ENCODE data around the gene SCUBE1.

The SCUBE1 gene

DNA sequence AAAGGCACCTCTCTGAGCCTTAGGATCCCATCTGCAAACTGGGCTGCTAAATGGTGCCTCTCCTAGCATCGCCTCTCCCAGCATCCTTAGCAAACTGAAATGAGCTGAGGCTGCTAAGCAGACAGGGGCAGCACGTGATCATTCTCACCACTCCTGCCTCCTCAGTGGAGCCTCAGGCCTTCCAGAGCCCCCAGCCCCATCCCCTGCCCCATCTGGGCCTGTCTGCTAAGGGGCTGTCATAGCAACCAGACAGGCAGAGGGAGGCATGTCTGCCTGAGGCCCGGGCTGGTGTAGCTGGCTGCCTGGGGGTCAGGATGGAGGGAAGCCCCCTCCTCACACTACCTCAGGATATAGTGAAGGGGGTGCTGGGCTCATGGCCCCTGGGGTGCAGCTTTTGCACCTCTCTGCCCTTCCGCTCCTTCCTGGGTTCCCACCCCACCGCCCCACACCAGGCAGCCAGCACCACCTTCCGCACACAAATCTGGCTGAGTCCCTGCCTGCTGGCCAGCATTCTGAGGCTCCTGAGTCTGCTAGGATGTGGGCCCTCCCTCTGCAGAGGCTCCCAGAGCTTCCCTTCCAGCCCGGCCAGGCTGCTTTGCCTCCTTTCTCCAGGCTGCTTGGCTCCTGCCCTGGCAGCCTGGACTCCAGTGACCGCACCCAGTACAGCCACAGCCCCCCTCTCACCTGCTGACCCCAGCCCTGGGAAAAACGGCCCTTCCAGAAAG is 108.7 kb downstream of the SCUBE1 start:
- TF ChIP-seq MYC (IDR thresholded peaks at IDR 0.05; ENCODE audit: low read depth, low read length) (no peak), POLR2A (IDR thresholded peaks at IDR 0.05; ENCODE audit: extremely low read depth, insufficient read length) (no peak)
- TF ChIP-seq, protein P1, sequence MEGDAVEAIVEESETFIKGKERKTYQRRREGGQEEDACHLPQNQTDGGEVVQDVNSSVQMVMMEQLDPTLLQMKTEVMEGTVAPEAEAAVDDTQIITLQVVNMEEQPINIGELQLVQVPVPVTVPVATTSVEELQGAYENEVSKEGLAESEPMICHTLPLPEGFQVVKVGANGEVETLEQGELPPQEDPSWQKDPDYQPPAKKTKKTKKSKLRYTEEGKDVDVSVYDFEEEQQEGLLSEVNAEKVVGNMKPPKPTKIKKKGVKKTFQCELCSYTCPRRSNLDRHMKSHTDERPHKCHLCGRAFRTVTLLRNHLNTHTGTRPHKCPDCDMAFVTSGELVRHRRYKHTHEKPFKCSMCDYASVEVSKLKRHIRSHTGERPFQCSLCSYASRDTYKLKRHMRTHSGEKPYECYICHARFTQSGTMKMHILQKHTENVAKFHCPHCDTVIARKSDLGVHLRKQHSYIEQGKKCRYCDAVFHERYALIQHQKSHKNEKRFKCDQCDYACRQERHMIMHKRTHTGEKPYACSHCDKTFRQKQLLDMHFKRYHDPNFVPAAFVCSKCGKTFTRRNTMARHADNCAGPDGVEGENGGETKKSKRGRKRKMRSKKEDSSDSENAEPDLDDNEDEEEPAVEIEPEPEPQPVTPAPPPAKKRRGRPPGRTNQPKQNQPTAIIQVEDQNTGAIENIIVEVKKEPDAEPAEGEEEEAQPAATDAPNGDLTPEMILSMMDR (IDR thresholded peaks at IDR 0.05; ENCODE audit: low read depth, low read length) = no peak
- TF ChIP-seq, protein P2, sequence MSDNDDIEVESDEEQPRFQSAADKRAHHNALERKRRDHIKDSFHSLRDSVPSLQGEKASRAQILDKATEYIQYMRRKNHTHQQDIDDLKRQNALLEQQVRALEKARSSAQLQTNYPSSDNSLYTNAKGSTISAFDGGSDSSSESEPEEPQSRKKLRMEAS (IDR thresholded peaks at IDR 0.05; ENCODE audit: low read depth, low read length) = no peak
- DNase-seq (ENCODE audit: low read depth) = no peak
- H3K4me3 ChIP-seq (ENCODE audit: low read depth, low read length) = no peak overlapping the region

DNA sequence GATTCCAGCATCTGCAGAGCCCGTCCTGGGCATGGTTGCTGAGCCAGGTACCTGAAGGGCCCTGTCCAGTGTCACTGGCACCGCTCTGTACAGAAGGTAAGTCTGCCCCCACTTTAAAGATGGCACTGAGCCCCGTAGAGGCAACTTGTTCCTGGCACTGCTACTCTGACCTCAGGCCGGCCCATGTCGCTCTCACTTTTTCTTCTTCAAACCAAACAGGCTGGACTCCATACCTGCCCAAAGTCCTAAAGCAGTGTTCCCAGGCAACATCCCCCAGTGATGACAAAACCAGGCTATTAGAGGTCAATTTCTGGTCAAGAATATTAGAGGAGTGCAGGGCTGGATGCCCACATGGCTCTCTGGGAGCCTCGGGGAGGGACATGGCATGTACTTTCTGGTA is 109.6 kb downstream of the SCUBE1 start:
- no peak overlapping the region for H3K4me3 ChIP-seq (ENCODE audit: low read depth, low read length)
- DNase-seq (ENCODE audit: low read depth) = no peak
- TF ChIP-seq, protein P2 (IDR thresholded peaks at IDR 0.05; ENCODE audit: low read depth, low read length) = no peak
- no peak for TF ChIP-seq POLR2A (IDR thresholded peaks at IDR 0.05; ENCODE audit: extremely low read depth, insufficient read length)
- TF ChIP-seq, protein P1 (IDR thresholded peaks at IDR 0.05; ENCODE audit: low read depth, low read length) = no peak
- TF ChIP-seq MYC (IDR thresholded peaks at IDR 0.05; ENCODE audit: low read depth, low read length) = no peak

DNA sequence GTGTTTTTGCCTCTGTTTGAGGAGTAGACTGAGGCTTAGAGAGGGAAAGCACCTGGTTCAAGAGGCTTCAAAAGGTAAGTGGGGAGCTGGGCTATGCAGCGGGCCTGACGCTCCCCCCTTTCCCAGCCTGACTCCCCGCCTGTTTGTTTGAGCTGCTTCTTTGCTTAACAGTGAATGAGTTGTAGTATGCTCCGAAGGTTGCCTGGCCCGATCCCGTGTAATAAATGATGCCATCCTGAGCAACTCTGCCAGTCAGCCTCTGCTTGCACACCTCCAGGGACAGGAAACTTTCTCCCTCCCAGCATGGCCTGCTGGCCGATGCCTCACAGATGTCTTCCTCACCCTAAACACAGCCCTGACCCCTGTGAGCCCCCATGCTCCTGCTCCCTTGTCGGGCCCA is 110.7 kb downstream of the SCUBE1 start:
- no peak for DNase-seq (ENCODE audit: low read depth)
- H3K4me3 ChIP-seq (ENCODE audit: low read depth, low read length) = no peak overlapping the region
- TF ChIP-seq, protein P1 (IDR thresholded peaks at IDR 0.05; ENCODE audit: low read depth, low read length) = no peak
- TF ChIP-seq, protein P2 (IDR thresholded peaks at IDR 0.05; ENCODE audit: low read depth, low read length) = no peak
- TF ChIP-seq POLR2A (IDR thresholded peaks at IDR 0.05; ENCODE audit: extremely low read depth, insufficient read length) (no peak), MYC (IDR thresholded peaks at IDR 0.05; ENCODE audit: low read depth, low read length) (no peak)

DNA sequence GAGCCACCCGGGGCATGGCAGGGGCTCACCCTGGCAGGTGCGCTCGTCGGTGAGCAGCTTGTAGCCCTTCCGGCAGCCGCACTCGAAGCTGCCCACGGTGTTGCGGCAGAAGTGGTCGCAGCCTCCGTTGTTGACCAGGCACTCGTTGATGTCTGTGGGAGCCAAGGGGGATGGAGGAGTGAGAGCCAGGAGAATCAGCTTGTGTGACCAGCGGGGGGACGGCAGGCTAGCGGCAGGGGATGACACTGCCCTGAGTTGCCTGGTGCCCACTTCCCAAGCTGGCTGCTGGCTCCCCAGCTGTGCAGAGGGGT is 111.5 kb downstream of the SCUBE1 start:
- DNase-seq (ENCODE audit: low read depth) = no peak
- H3K4me3 ChIP-seq (ENCODE audit: low read depth, low read length) = no peak overlapping the region
- TF ChIP-seq MYC (IDR thresholded peaks at IDR 0.05; ENCODE audit: low read depth, low read length) (no peak), POLR2A (IDR thresholded peaks at IDR 0.05; ENCODE audit: extremely low read depth, insufficient read length) (no peak)
- TF ChIP-seq, protein P1 (IDR thresholded peaks at IDR 0.05; ENCODE audit: low read depth, low read length) = no peak
- TF ChIP-seq, protein P2 (IDR thresholded peaks at IDR 0.05; ENCODE audit: low read depth, low read length) = no peak

DNA sequence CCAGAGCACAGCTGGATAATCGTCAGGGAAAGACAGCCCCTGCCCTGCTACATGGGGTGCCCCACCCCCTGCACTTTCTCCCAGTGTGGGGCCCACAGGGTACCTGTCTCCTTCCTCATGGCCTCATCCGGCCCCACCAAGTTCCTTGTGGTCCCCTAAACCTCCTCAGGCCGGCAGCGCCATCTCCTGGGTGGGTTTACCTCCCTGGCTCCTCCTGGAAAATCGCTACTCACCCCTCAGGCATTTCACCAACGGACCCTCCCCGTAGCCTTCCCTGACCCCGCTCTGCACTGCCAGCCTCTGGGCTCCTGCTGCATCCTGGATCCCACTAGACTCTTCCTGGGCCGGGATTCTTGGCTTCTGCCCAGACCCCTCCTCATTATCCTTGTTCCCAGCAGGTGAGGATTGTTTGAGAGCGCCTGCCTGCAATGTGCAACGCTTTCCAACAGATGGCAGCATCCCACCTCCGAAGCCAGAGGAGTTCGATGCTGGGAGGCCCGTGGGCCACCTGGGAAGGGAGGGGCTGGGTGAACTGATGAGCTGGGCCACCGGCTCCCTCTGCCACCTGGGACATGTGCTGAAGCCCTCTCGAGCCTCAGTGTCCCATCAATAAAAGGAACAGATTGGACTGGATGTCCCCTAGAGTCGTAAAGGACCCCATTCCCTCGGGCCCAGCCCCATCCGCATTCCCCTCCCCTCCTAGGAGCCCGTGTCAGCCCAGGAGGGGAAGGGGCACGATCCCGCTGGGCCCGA is 112.0 kb downstream of the SCUBE1 start:
- DNase-seq (ENCODE audit: low read depth) = peak; percentile 68
- H3K4me3 ChIP-seq (ENCODE audit: low read depth, low read length) = no peak overlapping the region
- TF ChIP-seq, protein P1 (IDR thresholded peaks at IDR 0.05; ENCODE audit: low read depth, low read length) = peak; percentile 91
- no peak for TF ChIP-seq POLR2A (IDR thresholded peaks at IDR 0.05; ENCODE audit: extremely low read depth, insufficient read length)
